ENCODE data around the gene CKAP5.

- TF ChIP-seq POLR2A (IDR thresholded peaks at IDR 0.05) (no peak), CTCF (IDR thresholded peaks at IDR 0.05 in 8 of 11, conservative IDR thresholded peaks at IDR 0.05 in 3 of 11) (peak in 4 of 11 experiments; percentile 14 to 34 (median 33)), POLR2AphosphoS5 (IDR thresholded peaks at IDR 0.05) (no peak)
Observed at GRCh38 chr11:46808799-46809431, 37.2 kb downstream of the CKAP5 start.
